ENCODE data around the gene WNK2. TPM values are rescaled to one million over a fixed set of nuclear protein-coding genes. Genes with fewer than 3 reads are reported as not detected.

Gene WNK2
- total RNA-seq, 1 donor from 2014 or later, result 1.9 TPM

DNA sequence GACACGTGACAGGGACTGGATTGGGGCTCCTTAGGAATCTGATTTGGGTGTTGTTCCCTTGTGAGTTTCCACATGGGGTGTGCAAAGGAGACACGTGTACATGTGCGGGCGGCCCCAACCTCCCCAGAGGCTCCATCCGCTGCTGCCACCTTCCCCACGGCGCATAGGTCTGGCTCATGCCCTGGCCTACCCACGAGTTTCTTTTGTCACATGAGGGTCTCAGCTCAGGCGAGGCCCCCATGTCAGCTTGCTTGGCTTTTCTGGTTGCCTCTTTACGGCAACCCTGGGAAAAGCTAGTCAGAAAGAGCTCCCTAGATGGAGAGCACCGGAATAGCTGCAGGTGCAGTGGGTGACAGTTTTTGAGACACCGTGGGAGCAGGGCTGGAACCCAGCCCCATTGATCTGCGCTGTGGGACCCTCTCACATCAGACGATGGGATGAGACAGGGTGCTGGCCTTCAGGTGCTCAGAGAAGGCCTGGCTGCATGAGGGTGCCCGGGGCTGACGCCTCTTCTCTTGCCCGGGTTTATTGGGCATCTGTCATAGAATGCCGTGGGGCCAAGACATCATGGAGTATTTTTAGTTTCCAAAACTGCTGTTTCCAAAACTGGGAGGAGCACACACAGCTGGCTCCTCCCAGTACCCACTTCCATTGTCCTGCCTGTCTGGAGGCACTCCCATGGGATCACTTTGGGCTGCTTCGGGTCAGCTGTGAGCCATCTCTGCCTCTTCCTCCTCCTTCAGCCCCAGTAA, 107.8 kb downstream of the WNK2 start:
- no peaks in the 10 kb centered on the region for H3K27me3 ChIP-seq (ENCODE audit: insufficient read depth, low read length)
- H3K4me1 Mint-ChIP-seq (ENCODE audit: low read depth, unreplicated experiment), result peaks cover 2% of the 10 kb centered on the region
- no peak overlapping the region for H3K4me3 Mint-ChIP-seq (ENCODE audit: unreplicated experiment)
- TF ChIP-seq, protein P1, sequence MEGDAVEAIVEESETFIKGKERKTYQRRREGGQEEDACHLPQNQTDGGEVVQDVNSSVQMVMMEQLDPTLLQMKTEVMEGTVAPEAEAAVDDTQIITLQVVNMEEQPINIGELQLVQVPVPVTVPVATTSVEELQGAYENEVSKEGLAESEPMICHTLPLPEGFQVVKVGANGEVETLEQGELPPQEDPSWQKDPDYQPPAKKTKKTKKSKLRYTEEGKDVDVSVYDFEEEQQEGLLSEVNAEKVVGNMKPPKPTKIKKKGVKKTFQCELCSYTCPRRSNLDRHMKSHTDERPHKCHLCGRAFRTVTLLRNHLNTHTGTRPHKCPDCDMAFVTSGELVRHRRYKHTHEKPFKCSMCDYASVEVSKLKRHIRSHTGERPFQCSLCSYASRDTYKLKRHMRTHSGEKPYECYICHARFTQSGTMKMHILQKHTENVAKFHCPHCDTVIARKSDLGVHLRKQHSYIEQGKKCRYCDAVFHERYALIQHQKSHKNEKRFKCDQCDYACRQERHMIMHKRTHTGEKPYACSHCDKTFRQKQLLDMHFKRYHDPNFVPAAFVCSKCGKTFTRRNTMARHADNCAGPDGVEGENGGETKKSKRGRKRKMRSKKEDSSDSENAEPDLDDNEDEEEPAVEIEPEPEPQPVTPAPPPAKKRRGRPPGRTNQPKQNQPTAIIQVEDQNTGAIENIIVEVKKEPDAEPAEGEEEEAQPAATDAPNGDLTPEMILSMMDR (IDR thresholded peaks at IDR 0.05; ENCODE audit: insufficient read depth, low read depth, low read length), result no peak
- no peak for TF ChIP-seq EZH2 (IDR thresholded peaks at IDR 0.05; ENCODE audit: insufficient read depth, low read length)
- H3K79me2 ChIP-seq (ENCODE audit: insufficient read depth, low read length), result no peaks in the 10 kb centered on the region
- peaks cover 41% of the 10 kb centered on the region for H3K27me3 Mint-ChIP-seq (ENCODE audit: low read depth, unreplicated experiment)
- H3K36me3 Mint-ChIP-seq (ENCODE audit: low read depth, unreplicated experiment), result no peaks in the 10 kb centered on the region
- no peak overlapping the region for H3K9ac ChIP-seq (ENCODE audit: low read length)
- peaks cover 3% of the 10 kb centered on the region for H3K4me1 ChIP-seq (ENCODE audit: insufficient read depth, low read length)
- H4K20me1 ChIP-seq (ENCODE audit: insufficient read depth, low read length), result no peaks in the 10 kb centered on the region
- no peak overlapping the region for H3K4me3 ChIP-seq (ENCODE audit: insufficient read depth, low read depth, low read length)
- FAIRE-seq (no peak), DNase-seq (ENCODE audit: low read depth) (no peak)
- H3K9me3 ChIP-seq (ENCODE audit: insufficient read depth, low read depth, low read length), result no peaks in the 10 kb centered on the region
- no peak overlapping the region for H3K4me2 ChIP-seq (ENCODE audit: low read length)
- no peaks in the 10 kb centered on the region for H3K36me3 ChIP-seq (ENCODE audit: insufficient read depth, low read length)
- H3K27ac Mint-ChIP-seq (ENCODE audit: unreplicated experiment), result no peak overlapping the region
- no peaks in the 10 kb centered on the region for H3K9me3 Mint-ChIP-seq (ENCODE audit: unreplicated experiment)
- H2AFZ ChIP-seq (ENCODE audit: low read depth, low read length), result no peak overlapping the region
- H3K27ac ChIP-seq (ENCODE audit: low read depth, low read length), result no peak overlapping the region

DNA sequence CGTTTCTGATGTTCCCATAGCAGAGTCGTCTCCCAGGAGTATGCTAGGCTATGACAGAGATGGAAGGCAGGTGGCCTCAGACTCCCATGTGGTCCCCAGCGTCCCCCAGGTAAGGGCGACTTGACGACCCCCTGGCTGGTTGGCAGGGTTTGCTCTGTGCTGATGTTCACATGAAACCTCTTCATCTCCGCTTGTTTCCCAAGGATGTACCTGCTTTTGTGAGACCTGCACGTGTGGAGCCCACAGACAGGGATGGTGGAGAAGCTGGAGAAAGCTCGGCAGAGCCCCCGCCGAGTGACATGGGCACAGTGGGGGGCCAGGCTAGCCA, 108.3 kb downstream of the WNK2 start:
- Mint-ChIP-seq H3K9me3 (ENCODE audit: unreplicated experiment) (no peaks in the 10 kb centered on the region), H3K27me3 (ENCODE audit: low read depth, unreplicated experiment) (peaks cover 46% of the 10 kb centered on the region), H3K27ac (ENCODE audit: unreplicated experiment) (no peak overlapping the region), H3K4me3 (ENCODE audit: unreplicated experiment) (no peak overlapping the region), H3K4me1 (ENCODE audit: low read depth, unreplicated experiment) (peaks cover 2% of the 10 kb centered on the region), H3K36me3 (ENCODE audit: low read depth, unreplicated experiment) (no peaks in the 10 kb centered on the region)
- no peak for DNase-seq (ENCODE audit: low read depth)
- peaks cover 3% of the 10 kb centered on the region for H3K4me1 ChIP-seq (ENCODE audit: insufficient read depth, low read length)
- no peaks in the 10 kb centered on the region for H4K20me1 ChIP-seq (ENCODE audit: insufficient read depth, low read length)
- no peak overlapping the region for H2AFZ ChIP-seq (ENCODE audit: low read depth, low read length)
- TF ChIP-seq, protein P1 (IDR thresholded peaks at IDR 0.05; ENCODE audit: insufficient read depth, low read depth, low read length), result no peak
- TF ChIP-seq EZH2 (IDR thresholded peaks at IDR 0.05; ENCODE audit: insufficient read depth, low read length), result no peak
- no peaks in the 10 kb centered on the region for H3K27me3 ChIP-seq (ENCODE audit: insufficient read depth, low read length)
- H3K9me3 ChIP-seq (ENCODE audit: insufficient read depth, low read depth, low read length), result no peaks in the 10 kb centered on the region
- H3K27ac ChIP-seq (ENCODE audit: low read depth, low read length), result no peak overlapping the region
- no peak overlapping the region for H3K4me2 ChIP-seq (ENCODE audit: low read length)
- no peak for FAIRE-seq
- no peak overlapping the region for H3K4me3 ChIP-seq (ENCODE audit: insufficient read depth, low read depth, low read length)
- no peaks in the 10 kb centered on the region for H3K79me2 ChIP-seq (ENCODE audit: insufficient read depth, low read length)
- no peak overlapping the region for H3K9ac ChIP-seq (ENCODE audit: low read length)
- H3K36me3 ChIP-seq (ENCODE audit: insufficient read depth, low read length), result no peaks in the 10 kb centered on the region

DNA sequence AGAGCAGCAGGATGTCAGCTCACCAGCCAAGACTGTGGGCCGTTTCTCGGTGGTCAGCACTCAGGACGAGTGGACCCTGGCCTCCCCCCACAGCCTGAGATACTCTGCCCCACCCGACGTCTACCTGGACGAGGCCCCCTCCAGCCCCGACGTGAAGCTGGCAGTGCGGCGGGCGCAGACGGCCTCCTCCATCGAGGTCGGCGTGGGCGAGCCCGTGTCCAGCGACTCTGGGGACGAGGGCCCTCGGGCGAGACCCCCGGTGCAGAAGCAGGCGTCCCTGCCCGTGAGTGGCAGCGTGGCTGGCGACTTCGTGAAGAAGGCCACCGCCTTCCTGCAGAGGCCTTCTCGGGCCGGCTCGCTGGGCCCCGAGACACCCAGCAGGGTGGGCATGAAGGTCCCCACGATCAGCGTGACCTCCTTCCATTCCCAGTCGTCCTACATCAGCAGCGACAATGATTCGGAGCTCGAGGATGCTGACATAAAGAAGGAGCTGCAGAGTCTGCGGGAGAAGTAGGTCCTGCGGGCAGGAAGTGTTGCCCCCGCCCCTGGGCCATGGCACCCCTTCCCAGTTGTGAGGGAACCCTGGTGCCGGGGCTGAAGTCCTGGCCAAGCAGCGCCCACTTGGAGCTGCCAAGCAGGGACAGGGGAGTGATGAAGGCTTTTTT, 108.9 kb downstream of the WNK2 start:
- Histone ChIP-seq H3K9ac (ENCODE audit: low read length) (no peak overlapping the region), H2AFZ (ENCODE audit: low read depth, low read length) (no peak overlapping the region), H3K36me3 (ENCODE audit: insufficient read depth, low read length) (no peaks in the 10 kb centered on the region), H3K4me3 (ENCODE audit: insufficient read depth, low read depth, low read length) (no peak overlapping the region), H4K20me1 (ENCODE audit: insufficient read depth, low read length) (no peaks in the 10 kb centered on the region), H3K27me3 (ENCODE audit: insufficient read depth, low read length) (no peaks in the 10 kb centered on the region), H3K4me1 (ENCODE audit: insufficient read depth, low read length) (peaks cover 3% of the 10 kb centered on the region), H3K9me3 (ENCODE audit: insufficient read depth, low read depth, low read length) (no peaks in the 10 kb centered on the region), H3K27ac (ENCODE audit: low read depth, low read length) (no peak overlapping the region), H3K79me2 (ENCODE audit: insufficient read depth, low read length) (no peaks in the 10 kb centered on the region), H3K4me2 (ENCODE audit: low read length) (no peak overlapping the region)
- Mint-ChIP-seq H3K4me1 (ENCODE audit: low read depth, unreplicated experiment) (peaks cover 2% of the 10 kb centered on the region), H3K27ac (ENCODE audit: unreplicated experiment) (no peak overlapping the region), H3K9me3 (ENCODE audit: unreplicated experiment) (no peaks in the 10 kb centered on the region), H3K36me3 (ENCODE audit: low read depth, unreplicated experiment) (no peaks in the 10 kb centered on the region), H3K4me3 (ENCODE audit: unreplicated experiment) (no peak overlapping the region), H3K27me3 (ENCODE audit: low read depth, unreplicated experiment) (peaks cover 52% of the 10 kb centered on the region)
- no peak for DNase-seq (ENCODE audit: low read depth)
- TF ChIP-seq, protein P1 (IDR thresholded peaks at IDR 0.05; ENCODE audit: insufficient read depth, low read depth, low read length), result no peak
- no peak for TF ChIP-seq EZH2 (IDR thresholded peaks at IDR 0.05; ENCODE audit: insufficient read depth, low read length)
- FAIRE-seq, result no peak
